Measurements from ENCODE around the gene SHROOM4. TPM values are rescaled to one million over a fixed set of nuclear protein-coding genes. Genes with fewer than 3 reads are reported as not detected.

SHROOM4 gene
- total and polyA plus RNA-seq, 9 of the 15 experiments (the other 6 are each of a cell fraction or from before 2014, with no cell fraction given): not detected

GRCh38 chrX:50668860-50669259, 145.1 kb downstream of the SHROOM4 start:
- no peak overlapping the region for H3K4me3 ChIP-seq
- no peaks in the 10 kb centered on the region for H4K20me1 ChIP-seq (replicated peaks; ENCODE audit: control insufficient read depth, insufficient read depth, low read length)
- H3K9ac ChIP-seq (ENCODE audit: insufficient read depth in 1 of 2, low read depth in 2 of 2, low read length in 2 of 2): no peak overlapping the region
- H3K27ac ChIP-seq (ENCODE audit: extremely low read depth, low read depth, low read length): no peak overlapping the region
- H3K79me2 ChIP-seq (ENCODE audit: control insufficient read depth, insufficient read depth, low read length): no peaks in the 10 kb centered on the region
- DNase-seq (ENCODE audit: extremely low read depth in 1 of 4, low spot score in 3 of 4) (no peak), ATAC-seq (no peak), FAIRE-seq (no peak)
- no peaks in the 10 kb centered on the region for H3K36me3 ChIP-seq (ENCODE audit: control insufficient read depth, insufficient read depth, low read length)
- H3K9me3 ChIP-seq (replicated peaks; ENCODE audit: control insufficient read depth, insufficient read depth, low read depth, low read length): no peaks in the 10 kb centered on the region
- intact Hi-C loops (cut with micrococcal nuclease): no loop called here
- no peak overlapping the region for H3K4me2 ChIP-seq (ENCODE audit: insufficient read depth, low read length)
- no peaks in the 10 kb centered on the region for H3K27me3 ChIP-seq (ENCODE audit: control insufficient read depth in 2 of 2, insufficient read depth in 2 of 2, low read length in 2 of 2)
- H2AFZ ChIP-seq (ENCODE audit: low read depth, low read length): no peak overlapping the region
- WGBS (ENCODE audit: insufficient coverage, low coverage, missing lambda C conversion rate): 0% methylated on average over 1 of the region's 1 CpG
- no peak for TF ChIP-seq SRSF3 (IDR thresholded peaks at IDR 0.05; ENCODE audit: insufficient read depth, low read length)
- no peaks in the 10 kb centered on the region for H3K9me1 ChIP-seq (ENCODE audit: control insufficient read depth, insufficient read depth, low read length)
- POLR2A ChIA-PET: no interaction called here
- no peaks in the 10 kb centered on the region for H3K4me1 ChIP-seq (replicated peaks in 1 of 2; ENCODE audit: control insufficient read depth in 2 of 2, insufficient read depth in 2 of 2, low read length in 2 of 2)
- CTCF ChIA-PET (ENCODE audit: low intra/inter-chr PET ratio): no interaction called here
- BruUV-seq (replicated peaks): no TSS peak
- in situ Hi-C loops (cut with MboI): no loop called here

GRCh38 chrX:50648156-50648555, 165.8 kb downstream of the SHROOM4 start:
- intact Hi-C loops (cut with micrococcal nuclease) (no loop called here), in situ Hi-C loops (cut with MboI) (no loop called here)
- Histone ChIP-seq H3K79me2 (ENCODE audit: control insufficient read depth, insufficient read depth, low read length) (no peaks in the 10 kb centered on the region), H3K4me1 (replicated peaks in 1 of 2; ENCODE audit: control insufficient read depth in 2 of 2, insufficient read depth in 2 of 2, low read length in 2 of 2) (no peaks in the 10 kb centered on the region), H3K4me2 (ENCODE audit: insufficient read depth, low read length) (no peak overlapping the region), H3K27ac (ENCODE audit: extremely low read depth, low read depth, low read length) (no peak overlapping the region), H3K36me3 (ENCODE audit: control insufficient read depth, insufficient read depth, low read length) (no peaks in the 10 kb centered on the region), H3K9me1 (ENCODE audit: control insufficient read depth, insufficient read depth, low read length) (no peaks in the 10 kb centered on the region), H4K20me1 (replicated peaks; ENCODE audit: control insufficient read depth, insufficient read depth, low read length) (no peaks in the 10 kb centered on the region), H3K9ac (ENCODE audit: insufficient read depth in 1 of 2, low read depth in 2 of 2, low read length in 2 of 2) (no peak overlapping the region), H3K27me3 (ENCODE audit: control insufficient read depth in 2 of 2, insufficient read depth in 2 of 2, low read length in 2 of 2) (no peaks in the 10 kb centered on the region), H3K4me3 (no peak overlapping the region), H2AFZ (ENCODE audit: low read depth, low read length) (no peak overlapping the region), H3K9me3 (replicated peaks; ENCODE audit: control insufficient read depth, insufficient read depth, low read depth, low read length) (no peaks in the 10 kb centered on the region)
- TF ChIP-seq ZNF239 (CRISPR knock-in tag; IDR thresholded peaks at IDR 0.05) (no peak), SIX5 (IDR thresholded peaks at IDR 0.05; ENCODE audit: borderline replicate concordance in 1 of 2, insufficient read depth in 1 of 2, low read depth in 1 of 2, low read length in 2 of 2) (no peak), ZNF551 (CRISPR knock-in tag; IDR thresholded peaks at IDR 0.05) (no peak), ZZZ3 (IDR thresholded peaks at IDR 0.05) (no peak)
- DNase-seq (ENCODE audit: extremely low read depth in 1 of 4, low spot score in 3 of 4) (no peak), FAIRE-seq (no peak), ATAC-seq (no peak)
- BruUV-seq (replicated peaks): no TSS peak
- CTCF ChIA-PET (ENCODE audit: low intra/inter-chr PET ratio): no interaction called here
- POLR2A ChIA-PET: no interaction called here

Measured in K562 (cell line).